ENCODE data around the gene ENOX1.

Gene ENOX1

DNA sequence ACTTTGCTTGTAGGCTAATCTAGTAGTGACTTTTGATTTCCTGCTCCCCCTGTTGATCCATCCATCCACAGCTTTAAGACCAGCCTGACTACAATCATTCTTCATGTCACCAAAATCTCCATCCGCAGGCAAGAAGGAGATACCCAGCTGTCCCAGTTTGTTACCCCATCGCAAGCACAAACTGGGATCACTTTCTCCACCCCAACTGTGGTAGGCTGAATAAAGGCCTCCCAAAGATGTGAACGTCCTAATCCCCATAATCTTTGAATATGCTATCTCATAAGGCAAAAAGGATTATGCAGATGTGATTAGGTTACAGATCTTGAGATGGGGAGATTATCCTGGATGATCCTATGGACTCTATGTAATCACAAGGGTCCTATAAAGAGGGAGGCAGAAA is 202.0 kb downstream of the ENOX1 start:
- H3K4me1 ChIP-seq (ENCODE audit: insufficient read depth, low read length), result no peaks in the 10 kb centered on the region
- no peaks in the 10 kb centered on the region for H3K36me3 ChIP-seq (ENCODE audit: insufficient read depth, low read length)
- no peak overlapping the region for H3K27ac ChIP-seq (ENCODE audit: low read length)
- no peak overlapping the region for H3K4me3 ChIP-seq (ENCODE audit: low read depth in 1 of 2, low read length in 2 of 2)
- no peaks in the 10 kb centered on the region for H4K20me1 ChIP-seq (ENCODE audit: insufficient read depth, low read length)
- no peak overlapping the region for H3K4me2 ChIP-seq (ENCODE audit: insufficient read depth, low read length)
- no peaks in the 10 kb centered on the region for H3K9me3 ChIP-seq (ENCODE audit: insufficient read depth, low read length, severe bottlenecking)
- no peak for ATAC-seq (ENCODE audit: insufficient read depth, low read depth)
- DNase-seq, result no peak
- H3K27me3 ChIP-seq (ENCODE audit: insufficient read depth, low read length, poor library complexity), result peaks cover 4% of the 10 kb centered on the region
- no peak overlapping the region for H3K9ac ChIP-seq (ENCODE audit: low read depth, low read length)
- no peak for TF ChIP-seq EZH2 (IDR thresholded peaks at IDR 0.05; ENCODE audit: borderline replicate concordance, low read depth, low read length, severe bottlenecking)
- TF ChIP-seq CTCF (IDR thresholded peaks at IDR 0.05; ENCODE audit: borderline replicate concordance, extremely low read depth, low read length, poor library complexity, severe bottlenecking), result no peak
- no peak overlapping the region for H2AFZ ChIP-seq (ENCODE audit: low read depth, low read length)
- H3K79me2 ChIP-seq (ENCODE audit: insufficient read depth, low read length), result no peaks in the 10 kb centered on the region

- no peak overlapping the region for H3K9ac ChIP-seq (ENCODE audit: low read depth, low read length)
- DNase-seq, result no peak
- no peak overlapping the region for H3K27ac ChIP-seq (ENCODE audit: low read length)
- no peaks in the 10 kb centered on the region for H3K27me3 ChIP-seq (ENCODE audit: insufficient read depth, low read length, poor library complexity)
- TF ChIP-seq EZH2 (IDR thresholded peaks at IDR 0.05; ENCODE audit: borderline replicate concordance, low read depth, low read length, severe bottlenecking), result no peak
- TF ChIP-seq CTCF (IDR thresholded peaks at IDR 0.05; ENCODE audit: borderline replicate concordance, extremely low read depth, low read length, poor library complexity, severe bottlenecking), result no peak
- no peak overlapping the region for H3K4me2 ChIP-seq (ENCODE audit: insufficient read depth, low read length)
- H3K36me3 ChIP-seq (ENCODE audit: insufficient read depth, low read length), result no peaks in the 10 kb centered on the region
- ATAC-seq (ENCODE audit: insufficient read depth, low read depth), result no peak
- H3K9me3 ChIP-seq (ENCODE audit: insufficient read depth, low read length, severe bottlenecking), result no peaks in the 10 kb centered on the region
- no peak overlapping the region for H2AFZ ChIP-seq (ENCODE audit: low read depth, low read length)
- no peaks in the 10 kb centered on the region for H3K79me2 ChIP-seq (ENCODE audit: insufficient read depth, low read length)
- no peak overlapping the region for H3K4me3 ChIP-seq (ENCODE audit: low read depth in 1 of 2, low read length in 2 of 2)
- no peaks in the 10 kb centered on the region for H4K20me1 ChIP-seq (ENCODE audit: insufficient read depth, low read length)
- H3K4me1 ChIP-seq (ENCODE audit: insufficient read depth, low read length), result no peaks in the 10 kb centered on the region
These were observed 203.5 kb downstream of the ENOX1 start for GRCh38 chr13:43583321-43583720.

- no peak overlapping the region for H3K27ac ChIP-seq (ENCODE audit: low read length)
- no peak overlapping the region for H2AFZ ChIP-seq (ENCODE audit: low read depth, low read length)
- no peaks in the 10 kb centered on the region for H3K79me2 ChIP-seq (ENCODE audit: insufficient read depth, low read length)
- no peaks in the 10 kb centered on the region for H3K27me3 ChIP-seq (ENCODE audit: insufficient read depth, low read length, poor library complexity)
- H3K4me1 ChIP-seq (ENCODE audit: insufficient read depth, low read length), result no peaks in the 10 kb centered on the region
- no peaks in the 10 kb centered on the region for H3K36me3 ChIP-seq (ENCODE audit: insufficient read depth, low read length)
- H3K4me2 ChIP-seq (ENCODE audit: insufficient read depth, low read length), result no peak overlapping the region
- no peaks in the 10 kb centered on the region for H4K20me1 ChIP-seq (ENCODE audit: insufficient read depth, low read length)
- ATAC-seq (ENCODE audit: insufficient read depth, low read depth) (no peak), DNase-seq (no peak)
- H3K4me3 ChIP-seq (ENCODE audit: low read depth in 1 of 2, low read length in 2 of 2), result no peak overlapping the region
- H3K9ac ChIP-seq (ENCODE audit: low read depth, low read length), result no peak overlapping the region
- TF ChIP-seq EZH2 (IDR thresholded peaks at IDR 0.05; ENCODE audit: borderline replicate concordance, low read depth, low read length, severe bottlenecking) (no peak), CTCF (IDR thresholded peaks at IDR 0.05; ENCODE audit: borderline replicate concordance, extremely low read depth, low read length, poor library complexity, severe bottlenecking) (no peak)
- no peaks in the 10 kb centered on the region for H3K9me3 ChIP-seq (ENCODE audit: insufficient read depth, low read length, severe bottlenecking)
These were observed 206.5 kb downstream of the ENOX1 start for GRCh38 chr13:43580280-43580679.

- DNase-seq (no peak), ATAC-seq (ENCODE audit: insufficient read depth, low read depth) (no peak)
- Histone ChIP-seq H3K36me3 (ENCODE audit: insufficient read depth, low read length) (no peaks in the 10 kb centered on the region), H3K79me2 (ENCODE audit: insufficient read depth, low read length) (no peaks in the 10 kb centered on the region), H3K9ac (ENCODE audit: low read depth, low read length) (no peak overlapping the region), H3K27me3 (ENCODE audit: insufficient read depth, low read length, poor library complexity) (no peaks in the 10 kb centered on the region), H3K4me1 (ENCODE audit: insufficient read depth, low read length) (no peaks in the 10 kb centered on the region), H3K4me2 (ENCODE audit: insufficient read depth, low read length) (no peak overlapping the region), H2AFZ (ENCODE audit: low read depth, low read length) (no peak overlapping the region), H3K4me3 (ENCODE audit: low read depth in 1 of 2, low read length in 2 of 2) (no peak overlapping the region), H4K20me1 (ENCODE audit: insufficient read depth, low read length) (no peaks in the 10 kb centered on the region), H3K9me3 (ENCODE audit: insufficient read depth, low read length, severe bottlenecking) (no peaks in the 10 kb centered on the region), H3K27ac (ENCODE audit: low read length) (no peak overlapping the region)
- TF ChIP-seq CTCF (IDR thresholded peaks at IDR 0.05; ENCODE audit: borderline replicate concordance, extremely low read depth, low read length, poor library complexity, severe bottlenecking) (no peak), EZH2 (IDR thresholded peaks at IDR 0.05; ENCODE audit: borderline replicate concordance, low read depth, low read length, severe bottlenecking) (no peak)
These were observed 207.5 kb downstream of the ENOX1 start for GRCh38 chr13:43579321-43579720.
